Activated naive CD4-positive, alpha-beta T cell treated with anti-CD3 and anti-CD28 coated beads, Interleukin-2, amount 10 ng/mL, durations not matched to agents 7 days and 5 days (primary cell): ENCODE results near the gene MTFMT.

ENCODE experiments used
- CTCF ChIA-PET: fragments of 350-600 bp; sonication (Branson Sonifier 250); formaldehyde crosslinking; loops from one replicate; lab custom pipeline; 2021; ENCODE audit warnings: antibody characterized with exemption; lab: Charles Lee
- DNase-seq: peaks from one replicate; pipeline ENCODE4 v3.0.0-alpha.2; 2020
- H3K27ac Mint-ChIP-seq: one replicate; pipeline ENCODE4 v1.8.0; 2021; ENCODE audit warnings: mild to moderate bottlenecking, moderate library complexity, mixed read lengths
- H3K27me3 Mint-ChIP-seq: one replicate; pipeline ENCODE4 v1.8.0; 2021; ENCODE audit warnings: mild to moderate bottlenecking, mixed read lengths
- H3K36me3 Mint-ChIP-seq: one replicate; pipeline ENCODE4 v1.8.0; 2021; ENCODE audit warnings: mixed read lengths
- H3K4me1 Mint-ChIP-seq: one replicate; pipeline ENCODE4 v1.8.0; 2021; ENCODE audit warnings: mixed read lengths
- H3K4me3 Mint-ChIP-seq: one replicate; pipeline ENCODE4 v1.8.0; 2021; ENCODE audit warnings: mild to moderate bottlenecking, moderate library complexity, mixed read lengths
- H3K9me3 Mint-ChIP-seq: one replicate; pipeline ENCODE4 v1.8.0; 2021; ENCODE audit warnings: mixed read lengths

The MTFMT gene

GRCh38 chr15:65067645-65068402 lies 38.4 kb upstream of the MTFMT start, which contains the start of gene RASL12:
TSS of gene RASL12 (minus strand) at chr15:65067991. CDS start at chr15:65067835, 156 bp downstream.
- Mint-ChIP-seq H3K4me1 (peaks cover 5% of the 10 kb centered on the region), H3K4me3 (no peak within 1 kb of the TSS), H3K27me3 (peaks cover 85% of the 10 kb centered on the region), H3K9me3 (no peaks in the 10 kb centered on the region), H3K27ac (no peak within 1 kb of the TSS), H3K36me3 (no peaks in the 10 kb centered on the region)
- DNase-seq, result no peak
- CTCF ChIA-PET, result interaction anchor here (1.2 kb wide), 1 partner anchor 8 kb away, joined by 3 read pairs; no protein-coding TSS in a partner anchor

- H3K27me3 Mint-ChIP-seq, result peaks cover 88% of the 10 kb centered on the region
- no peaks in the 10 kb centered on the region for H3K36me3 Mint-ChIP-seq
- H3K4me3 Mint-ChIP-seq, result no peak overlapping the region
- DNase-seq, result no peak
- CTCF ChIA-PET, result interaction anchor here (1.2 kb wide), 1 partner anchor 8 kb away, joined by 3 read pairs; no protein-coding TSS in a partner anchor
- no peak overlapping the region for H3K27ac Mint-ChIP-seq
- H3K4me1 Mint-ChIP-seq, result peaks cover 5% of the 10 kb centered on the region
- H3K9me3 Mint-ChIP-seq, result no peaks in the 10 kb centered on the region
Measured at GRCh38 chr15:65067317-65067644, 37.8 kb upstream of the MTFMT start.

- Mint-ChIP-seq H3K27me3 (peaks cover 88% of the 10 kb centered on the region), H3K9me3 (no peaks in the 10 kb centered on the region), H3K4me3 (no peak overlapping the region), H3K36me3 (no peaks in the 10 kb centered on the region), H3K4me1 (peaks cover 5% of the 10 kb centered on the region), H3K27ac (no peak overlapping the region)
- no peak for DNase-seq
- CTCF ChIA-PET, result interaction anchor here (0.6 to 1.2 kb wide), 4 partner anchors 9 to 914 kb away, joined by 3 to 4 read pairs (median 4); no protein-coding TSS in a partner anchor
Measured at GRCh38 chr15:65066635-65067316, 37.3 kb upstream of the MTFMT start.

- H3K4me3 Mint-ChIP-seq, result no peak overlapping the region
- H3K27me3 Mint-ChIP-seq, result peaks cover 84% of the 10 kb centered on the region
- no peaks in the 10 kb centered on the region for H3K36me3 Mint-ChIP-seq
- H3K27ac Mint-ChIP-seq, result no peak overlapping the region
- no peaks in the 10 kb centered on the region for H3K9me3 Mint-ChIP-seq
- no peak for DNase-seq
- CTCF ChIA-PET, result interaction anchor here (0.6 to 1.2 kb wide), 4 partner anchors 10 to 914 kb away, joined by 3 to 4 read pairs (median 4); no protein-coding TSS in a partner anchor
- peaks cover 5% of the 10 kb centered on the region for H3K4me1 Mint-ChIP-seq
Measured at GRCh38 chr15:65066001-65066634, 36.7 kb upstream of the MTFMT start.

- H3K9me3 Mint-ChIP-seq, result no peaks in the 10 kb centered on the region
- no peak overlapping the region for H3K4me3 Mint-ChIP-seq
- CTCF ChIA-PET, result no interaction called here
- no peak for DNase-seq
- H3K27me3 Mint-ChIP-seq, result peaks cover 60% of the 10 kb centered on the region
- H3K36me3 Mint-ChIP-seq, result no peaks in the 10 kb centered on the region
- no peaks in the 10 kb centered on the region for H3K4me1 Mint-ChIP-seq
- no peak overlapping the region for H3K27ac Mint-ChIP-seq
Measured at GRCh38 chr15:65062726-65063125, 33.3 kb upstream of the MTFMT start.

GRCh38 chr15:65062061-65062460 lies 32.6 kb upstream of the MTFMT start:
- H3K4me3 Mint-ChIP-seq, result no peak overlapping the region
- peaks cover 54% of the 10 kb centered on the region for H3K27me3 Mint-ChIP-seq
- H3K27ac Mint-ChIP-seq, result no peak overlapping the region
- DNase-seq, result no peak
- no peaks in the 10 kb centered on the region for H3K36me3 Mint-ChIP-seq
- no peaks in the 10 kb centered on the region for H3K9me3 Mint-ChIP-seq
- no peaks in the 10 kb centered on the region for H3K4me1 Mint-ChIP-seq
- CTCF ChIA-PET, result interaction anchor here (0.7 kb wide), 1 partner anchor 324 kb away, joined by 3 read pairs; no protein-coding TSS in a partner anchor

GRCh38 chr15:65060641-65061397 lies 31.4 kb upstream of the MTFMT start:
- CTCF ChIA-PET, result interaction anchor here (0.9 kb wide), 2 partner anchors 9 to 40 kb away, joined by 3 read pairs; no protein-coding TSS in a partner anchor
- Mint-ChIP-seq H3K9me3 (no peaks in the 10 kb centered on the region), H3K4me1 (no peaks in the 10 kb centered on the region), H3K4me3 (no peak overlapping the region), H3K27me3 (peaks cover 45% of the 10 kb centered on the region), H3K27ac (no peak overlapping the region), H3K36me3 (no peaks in the 10 kb centered on the region)
- no peak for DNase-seq

- CTCF ChIA-PET, result interaction anchor here (0.9 kb wide), 1 partner anchor 41 kb away, joined by 3 read pairs; no protein-coding TSS in a partner anchor
- Mint-ChIP-seq H3K4me1 (peaks cover 3% of the 10 kb centered on the region), H3K27ac (no peak overlapping the region), H3K27me3 (peaks cover 38% of the 10 kb centered on the region), H3K4me3 (no peak overlapping the region), H3K9me3 (no peaks in the 10 kb centered on the region), H3K36me3 (no peaks in the 10 kb centered on the region)
- DNase-seq, result no peak
Measured at GRCh38 chr15:65059931-65060596, 30.6 kb upstream of the MTFMT start.

- Mint-ChIP-seq H3K27ac (no peak overlapping the region), H3K4me3 (no peak overlapping the region), H3K9me3 (no peaks in the 10 kb centered on the region), H3K36me3 (no peaks in the 10 kb centered on the region), H3K27me3 (peaks cover 31% of the 10 kb centered on the region), H3K4me1 (peaks cover 3% of the 10 kb centered on the region)
- CTCF ChIA-PET, result no interaction called here
- DNase-seq, result no peak
Measured at GRCh38 chr15:65059369-65059750, 29.9 kb upstream of the MTFMT start.

- Mint-ChIP-seq H3K27me3 (peaks cover 30% of the 10 kb centered on the region), H3K36me3 (no peaks in the 10 kb centered on the region)
- DNase-seq, result no peak
Measured at GRCh38 chr15:65058394-65059368, 29.2 kb upstream of the MTFMT start.

GRCh38 chr15:65057549-65057940 lies 28.1 kb upstream of the MTFMT start:
- Mint-ChIP-seq H3K27ac (peak overlapping the region; percentile 39), H3K36me3 (no peaks in the 10 kb centered on the region), H3K4me3 (no peak overlapping the region), H3K4me1 (peaks cover 3% of the 10 kb centered on the region), H3K27me3 (peaks cover 18% of the 10 kb centered on the region), H3K9me3 (no peaks in the 10 kb centered on the region)
- CTCF ChIA-PET, result no interaction called here
- no peak for DNase-seq

More at GRCh38 chr15:65058394-65059368, 29.2 kb upstream of the MTFMT start:
- Mint-ChIP-seq H3K4me3 (no peak overlapping the region), H3K27ac (no peak overlapping the region), H3K9me3 (no peaks in the 10 kb centered on the region), H3K4me1 (peaks cover 3% of the 10 kb centered on the region)
- CTCF ChIA-PET, result no interaction called here

GRCh38 chr15:65056868-65057548 lies 27.6 kb upstream of the MTFMT start:
- DNase-seq, result no peak
- no peaks in the 10 kb centered on the region for H3K9me3 Mint-ChIP-seq
- H3K36me3 Mint-ChIP-seq, result no peaks in the 10 kb centered on the region
- H3K27ac Mint-ChIP-seq, result no peak overlapping the region
- H3K4me3 Mint-ChIP-seq, result no peak overlapping the region
- peaks cover 18% of the 10 kb centered on the region for H3K27me3 Mint-ChIP-seq
- H3K4me1 Mint-ChIP-seq, result peaks cover 3% of the 10 kb centered on the region
- CTCF ChIA-PET, result interaction anchor here (0.9 to 5.5 kb wide), 6 partner anchors 9 to 242 kb away, joined by 3 to 31 read pairs (median 18); partner anchors contain the start of gene KBTBD13
